AG04450 (cell line): ENCODE results near the gene IVD. TPM values are rescaled to one million over a fixed set of nuclear protein-coding genes. Genes with fewer than 3 reads are reported as not detected.

ENCODE experiments used
- CTCF ChIA-PET: fragments of 300-600, 350-600 bp; formaldehyde crosslinking; extraction: SDS; loops from one replicate; lab custom pipeline; 2022; ENCODE audit warnings: antibody characterized with exemption, inconsistent platforms; lab: Charles Lee
- POLR2A ChIA-PET: fragments of 350-600 bp; formaldehyde crosslinking; extraction: SDS; loops from one replicate; lab custom pipeline; 2021; ENCODE audit warnings: antibody characterized with exemption, inconsistent platforms; lab: Yijun Ruan, JAX
- DNase-seq: peaks from one replicate; pipeline ENCODE4 v3.0.0-alpha.2; 2011; ENCODE audit warnings: low read depth, low spot score
- H3K27ac ChIP-seq: one replicate; pipeline ENCODE4 v1.5.1; 2012; ENCODE audit warnings: low read depth, low read length, control low read depth
- H3K27me3 ChIP-seq: one replicate; pipeline ENCODE4 v1.6.0; 2012; ENCODE audit warnings: low read length; ENCODE audit not compliant: control insufficient read depth, insufficient read depth
- H3K4me3 ChIP-seq: 2 replicates; pipeline ENCODE4 v1.5.1; 2011; ENCODE audit warnings: mild to moderate bottlenecking, low read depth, low read length, control low read depth
- H3K9me3 ChIP-seq: 2 replicates; pipeline ENCODE4 v1.5.1; 2012; ENCODE audit warnings: low read length; ENCODE audit not compliant: control insufficient read depth, insufficient read depth
- polyA plus RNA-seq: library from polyadenylated mRNA; depleted of rRNA; stranded (reverse); fragments of >200 nt; gene quantifications from 2 replicates; pipeline ENCODE4 v1.2.3, GENCODE V29; 2011
- TF ChIP-seq, protein P1 (sequence below): IDR thresholded peaks from 2 replicates; pipeline ENCODE4 v1.5.1; 2011; ENCODE audit warnings: low read depth, low read length, control low read depth, inconsistent platforms

Gene IVD
- polyA plus RNA-seq, 1 experiment = 49.3 TPM

DNA sequence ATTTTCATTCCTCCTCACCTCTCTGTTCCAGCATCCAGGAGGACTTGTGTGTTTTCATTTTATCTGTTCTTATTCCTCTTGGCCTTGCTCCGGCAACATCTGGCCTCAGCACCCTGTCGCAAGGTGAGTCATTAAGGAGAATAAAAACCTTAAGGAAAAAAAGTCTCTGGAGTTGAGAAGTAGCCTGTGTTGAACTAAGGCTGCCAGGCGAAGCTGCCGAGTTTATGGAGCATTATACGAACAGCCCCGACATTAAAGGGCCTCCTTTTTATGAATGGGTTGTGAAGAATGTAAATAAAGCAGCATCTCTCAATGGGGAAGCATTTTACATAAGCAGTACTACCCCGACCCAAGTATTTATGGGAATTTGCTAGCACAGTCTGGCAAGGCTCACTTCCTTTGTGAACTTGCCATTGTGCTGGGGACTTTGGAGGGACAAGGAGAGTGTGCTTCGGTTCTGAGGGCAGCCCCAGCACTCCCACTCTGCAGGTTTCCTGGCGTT is 39.9 kb downstream of the IVD start:
- Histone ChIP-seq H3K27me3 (no peaks in the 10 kb centered on the region), H3K27ac (peak overlapping the region; percentile 71), H3K4me3 (no peak overlapping the region; the same call in none of the 2 replicates), H3K9me3 (no peaks in the 10 kb centered on the region)
- ChIA-PET CTCF (interaction anchor here (1.0 kb wide), 1 partner anchor 62 kb away, joined by 3 read pairs; no protein-coding TSS in a partner anchor), POLR2A (interaction anchor here (0.8 kb wide), 2 partner anchors 9 to 63 kb away, joined by 3 read pairs; partner anchors contain the start of gene KNSTRN)
- DNase-seq = peak; percentile 67
- TF ChIP-seq, protein P1, sequence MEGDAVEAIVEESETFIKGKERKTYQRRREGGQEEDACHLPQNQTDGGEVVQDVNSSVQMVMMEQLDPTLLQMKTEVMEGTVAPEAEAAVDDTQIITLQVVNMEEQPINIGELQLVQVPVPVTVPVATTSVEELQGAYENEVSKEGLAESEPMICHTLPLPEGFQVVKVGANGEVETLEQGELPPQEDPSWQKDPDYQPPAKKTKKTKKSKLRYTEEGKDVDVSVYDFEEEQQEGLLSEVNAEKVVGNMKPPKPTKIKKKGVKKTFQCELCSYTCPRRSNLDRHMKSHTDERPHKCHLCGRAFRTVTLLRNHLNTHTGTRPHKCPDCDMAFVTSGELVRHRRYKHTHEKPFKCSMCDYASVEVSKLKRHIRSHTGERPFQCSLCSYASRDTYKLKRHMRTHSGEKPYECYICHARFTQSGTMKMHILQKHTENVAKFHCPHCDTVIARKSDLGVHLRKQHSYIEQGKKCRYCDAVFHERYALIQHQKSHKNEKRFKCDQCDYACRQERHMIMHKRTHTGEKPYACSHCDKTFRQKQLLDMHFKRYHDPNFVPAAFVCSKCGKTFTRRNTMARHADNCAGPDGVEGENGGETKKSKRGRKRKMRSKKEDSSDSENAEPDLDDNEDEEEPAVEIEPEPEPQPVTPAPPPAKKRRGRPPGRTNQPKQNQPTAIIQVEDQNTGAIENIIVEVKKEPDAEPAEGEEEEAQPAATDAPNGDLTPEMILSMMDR = no peak

DNA sequence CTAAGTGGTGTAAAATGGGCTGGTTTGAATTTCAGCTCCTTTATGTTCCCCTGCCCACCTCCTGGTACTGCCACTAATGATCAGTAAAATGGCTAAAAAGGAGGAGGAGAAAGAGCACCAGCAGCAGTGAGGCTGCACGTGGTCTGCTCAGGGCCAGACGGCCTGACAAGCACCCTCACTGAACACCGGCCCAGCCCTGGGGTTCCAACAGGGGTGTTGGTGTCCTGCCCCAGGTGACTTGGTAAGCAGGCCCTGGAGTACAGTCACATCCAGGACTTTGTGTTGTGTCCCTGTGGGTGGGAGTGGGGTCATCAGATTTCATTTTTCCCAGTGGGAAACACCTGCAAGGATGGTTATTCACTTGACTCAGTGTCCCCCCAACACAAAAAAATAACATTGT is 40.5 kb downstream of the IVD start:
- Histone ChIP-seq H3K9me3 (no peaks in the 10 kb centered on the region), H3K27me3 (no peaks in the 10 kb centered on the region), H3K27ac (peak overlapping the region; percentile 71), H3K4me3 (no peak overlapping the region)
- TF ChIP-seq, protein P1 = no peak
- ChIA-PET CTCF (interaction anchor here (1.0 kb wide), 1 partner anchor 61 kb away, joined by 3 read pairs; no protein-coding TSS in a partner anchor), POLR2A (interaction anchor here (0.8 kb wide), 1 partner anchor 9 kb away, joined by 3 read pairs; no protein-coding TSS in a partner anchor)
- DNase-seq = no peak

DNA sequence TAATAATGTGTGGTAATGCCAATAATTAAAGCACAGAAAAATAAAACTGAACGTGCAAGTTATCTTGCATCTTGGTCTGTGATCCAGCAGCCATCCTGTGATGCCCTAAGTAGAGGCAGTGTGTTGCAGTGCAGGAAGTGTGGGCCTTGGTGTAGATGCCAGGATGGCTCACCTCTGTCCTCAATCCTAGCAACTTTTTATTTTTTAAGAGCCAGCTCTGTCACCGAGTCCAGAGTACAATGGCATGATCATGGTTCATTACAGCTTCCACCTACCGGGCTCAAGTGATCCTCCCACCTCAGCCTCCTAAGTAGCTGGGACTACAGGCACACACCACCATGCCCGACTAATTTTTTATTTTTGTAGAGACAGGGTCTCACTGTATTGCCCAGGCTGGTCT is 42.8 kb downstream of the IVD start:
- TF ChIP-seq, protein P1 = no peak
- Histone ChIP-seq H3K27ac (no peak overlapping the region), H3K27me3 (no peaks in the 10 kb centered on the region), H3K4me3 (no peak overlapping the region), H3K9me3 (no peaks in the 10 kb centered on the region)
- CTCF ChIA-PET = no interaction called here
- DNase-seq = no peak
- POLR2A ChIA-PET = no interaction called here

DNA sequence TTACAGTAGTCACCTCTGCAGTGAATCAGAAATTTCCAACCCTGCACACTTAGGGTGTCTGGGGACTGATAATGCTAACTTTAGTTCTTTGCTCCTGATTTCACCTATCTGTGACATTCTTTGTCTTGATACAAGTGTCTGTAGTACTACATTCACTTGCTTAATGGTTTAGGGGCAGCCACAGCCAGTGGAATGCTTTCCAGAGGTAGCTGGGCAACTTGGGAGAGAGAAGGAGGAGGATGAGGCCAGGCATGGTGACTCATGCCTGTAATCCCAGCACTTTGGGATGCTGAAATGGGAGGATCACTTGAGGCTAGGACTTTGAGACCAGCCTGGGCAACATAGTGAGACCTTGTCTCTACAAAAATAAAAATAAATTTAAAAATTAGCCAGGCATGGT is 43.7 kb downstream of the IVD start:
- H3K27ac ChIP-seq = no peak overlapping the region
- ChIA-PET CTCF (interaction anchor here (0.8 to 1.0 kb wide), 2 partner anchors 19 to 58 kb away, joined by 3 to 4 read pairs; no protein-coding TSS in a partner anchor), POLR2A (no interaction called here)
- no peaks in the 10 kb centered on the region for H3K9me3 ChIP-seq
- H3K4me3 ChIP-seq = no peak overlapping the region
- H3K27me3 ChIP-seq = no peaks in the 10 kb centered on the region
- TF ChIP-seq, protein P1 = no peak
- DNase-seq = no peak

DNA sequence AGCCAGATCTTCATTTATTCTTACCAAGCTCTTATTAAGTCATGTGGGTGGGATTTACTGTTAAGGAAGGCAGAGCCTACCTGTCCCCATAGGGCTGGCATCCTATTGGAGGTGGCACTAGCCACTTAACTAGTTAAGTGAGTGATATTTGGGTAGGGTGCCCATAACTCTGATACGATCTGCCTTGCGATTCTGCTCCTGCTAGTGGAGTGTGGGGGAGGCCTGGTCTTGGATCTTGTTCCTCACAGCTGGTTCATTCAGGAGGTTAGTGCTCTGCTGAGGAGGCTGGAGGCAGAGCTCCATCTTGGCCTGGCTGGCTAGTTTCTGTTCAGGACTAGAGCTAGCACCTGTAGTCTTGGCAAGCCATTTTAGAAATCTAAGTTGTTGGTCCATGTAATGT is 44.5 kb downstream of the IVD start:
- CTCF ChIA-PET = interaction anchor here (0.8 to 1.2 kb wide), 3 partner anchors 20 to 106 kb away, joined by 3 to 5 read pairs (median 4); no protein-coding TSS in a partner anchor
- Histone ChIP-seq H3K27ac (no peak overlapping the region), H3K27me3 (no peaks in the 10 kb centered on the region), H3K9me3 (no peaks in the 10 kb centered on the region), H3K4me3 (no peak overlapping the region)
- TF ChIP-seq, protein P1 = no peak
- DNase-seq = no peak
- POLR2A ChIA-PET = no interaction called here
